H1 (cell line): ENCODE data around the gene HSPBP1. TPM values are rescaled to one million over a fixed set of nuclear protein-coding genes. Genes with fewer than 3 reads are reported as not detected.
A peak's percentile ranks its signal among the peaks of the same experiment; 100 is the strongest.

ENCODE experiments used
- CTCF ChIA-PET: fragments of 300-600 bp; sonication (Branson Sonifier 250); formaldehyde crosslinking; loops from one replicate; lab custom pipeline; 2021; ENCODE audit not compliant: partially characterized antibody; lab: Charles Lee
- POLR2A ChIA-PET: fragments of 300-600 bp; sonication (Branson Sonifier 250); formaldehyde crosslinking; loops from one replicate; lab custom pipeline; 2021; ENCODE audit warnings: inconsistent platforms; ENCODE audit not compliant: partially characterized antibody; lab: Charles Lee
- DNase-seq, 2 experiments: peaks; one replicate each; pipeline versions ENCODE4 v3.0.0 to v3.0.0-alpha.2; 2010 to 2022; ENCODE audit warnings: low spot score in 2 of 2, low read depth in 1 of 2, mixed read lengths in 1 of 2
- FAIRE-seq: peaks from 2 replicates; lab custom pipeline; 2011; peaks lifted over from hg19 to GRCh38; lab: Jason Lieb, UNC
- H2AFZ ChIP-seq: 2 replicates; pipeline ENCODE4 v1.8.1; 2012; ENCODE audit warnings: low read length, inconsistent platforms
- H2AK5ac ChIP-seq: 2 replicates; pipeline ENCODE4 v1.6.1; 2013; ENCODE audit warnings: low read depth, low read length
- H2BK120ac ChIP-seq: replicated peaks from 2 replicates; pipeline ENCODE3; 2013; ENCODE audit warnings: low read depth, low read length, inconsistent platforms
- H2BK12ac ChIP-seq: 2 replicates; pipeline ENCODE4 v1.6.1; 2013; ENCODE audit warnings: low read depth, low read length
- H2BK15ac ChIP-seq: 2 replicates; pipeline ENCODE4 v1.6.1; 2013; ENCODE audit warnings: low read length
- H2BK20ac ChIP-seq: 2 replicates; pipeline ENCODE4 v1.6.1; 2013; ENCODE audit warnings: low read length
- H2BK5ac ChIP-seq: 2 replicates; pipeline ENCODE4 v1.6.1; 2013; ENCODE audit warnings: low read depth, low read length
- H3K14ac ChIP-seq: 2 replicates; pipeline ENCODE4 v1.6.1; 2013; ENCODE audit warnings: inconsistent platforms; ENCODE audit not compliant: insufficient read length
- H3K18ac ChIP-seq: 2 replicates; pipeline ENCODE4 v1.6.1; 2013; ENCODE audit warnings: low read length; ENCODE audit errors: extremely low read depth
- H3K23ac ChIP-seq: 2 replicates; pipeline ENCODE4 v1.6.1; 2013; ENCODE audit warnings: inconsistent platforms; ENCODE audit not compliant: insufficient read length
- H3K23me2 ChIP-seq: 2 replicates; pipeline ENCODE4 v1.6.1; 2013; ENCODE audit warnings: low read depth, low read length
- H3K27ac ChIP-seq: 2 replicates; pipeline ENCODE4 v1.6.1; 2011; ENCODE audit warnings: low read depth, low read length, inconsistent platforms
- H3K27me3 ChIP-seq, 4 experiments: replicated peaks in 1 of 4; 1 replicate in 1 of 4; 2 replicates in 3 of 4; pipeline versions ENCODE4 v1.6.1 to v1.8.1; 2011 to 2013; ENCODE audit warnings: low read length in 3 of 4, mild to moderate bottlenecking in 3 of 4, inconsistent platforms in 2 of 4, mixed read lengths in 2 of 4, moderate library complexity in 1 of 4; ENCODE audit not compliant: control insufficient read depth in 3 of 4, insufficient read depth in 3 of 4; ENCODE audit errors: extremely low read depth in 1 of 4
- H3K36me3 ChIP-seq, 4 experiments: 2 replicates each; pipeline versions ENCODE4 v1.6.1 to v1.8.1; 2011 to 2013; ENCODE audit warnings: mild to moderate bottlenecking in 4 of 4, low read length in 3 of 4, moderate library complexity in 2 of 4, control low read depth in 1 of 4, inconsistent platforms in 1 of 4; ENCODE audit not compliant: insufficient read depth in 4 of 4, control insufficient read depth in 2 of 4
- H3K4ac ChIP-seq: replicated peaks from 2 replicates; pipeline ENCODE3; 2013; ENCODE audit warnings: low read length, low read depth, mixed read lengths, inconsistent platforms; ENCODE audit not compliant: insufficient read length
- H3K4me1 ChIP-seq, 4 experiments: replicated peaks in 1 of 4; 1 replicate in 1 of 4; 2 replicates in 3 of 4; pipeline versions ENCODE4 v1.6.1 to v1.8.1; 2011 to 2013; ENCODE audit warnings: low read length in 3 of 4, inconsistent platforms in 2 of 4, mixed read lengths in 1 of 4; ENCODE audit not compliant: insufficient read depth in 4 of 4, control insufficient read depth in 3 of 4
- H3K4me2 ChIP-seq, 2 experiments: 2 replicates each; pipeline versions ENCODE4 v1.6.1 to v1.8.1; 2011 to 2013; ENCODE audit warnings: low read depth in 2 of 2, low read length in 2 of 2, control low read depth in 1 of 2, inconsistent platforms in 1 of 2, mild to moderate bottlenecking in 1 of 2; ENCODE audit not compliant: insufficient read depth in 1 of 2
- H3K4me3 ChIP-seq, 4 experiments: fragments of 200-600, 300-600 bp in 1 of 4; sonication (generic), shearing (Covaris generic), sonication (Bioruptor Twin) in 1 of 4; 2 replicates each; pipeline versions ENCODE4 v1.5.1 to v1.8.1; 2011 to 2016; ENCODE audit warnings: low read length in 4 of 4, low read depth in 3 of 4, control low read depth in 2 of 4, inconsistent platforms in 2 of 4, mild to moderate bottlenecking in 2 of 4, mixed read lengths in 1 of 4, moderate library complexity in 1 of 4; ENCODE audit not compliant: insufficient read depth in 2 of 4; ENCODE audit errors: extremely low read depth in 1 of 4
- H3K56ac ChIP-seq: replicated peaks from 2 replicates; pipeline ENCODE3; 2013; ENCODE audit warnings: low read depth, mild to moderate bottlenecking, mixed read lengths, low read length, inconsistent platforms; ENCODE audit not compliant: insufficient read length
- H3K79me1 ChIP-seq: 2 replicates; pipeline ENCODE4 v1.6.1; 2013; ENCODE audit warnings: low read depth, low read length, control low read depth
- H3K79me2 ChIP-seq, 2 experiments: 2 replicates each; pipeline versions ENCODE4 v1.6.1 to v1.8.1; 2012 to 2013; ENCODE audit warnings: low read length in 2 of 2, mild to moderate bottlenecking in 2 of 2, inconsistent platforms in 1 of 2; ENCODE audit not compliant: insufficient read depth in 2 of 2, control insufficient read depth in 1 of 2
- H3K9ac ChIP-seq, 4 experiments: replicated peaks in 1 of 4; 1 replicate in 1 of 4; 2 replicates in 3 of 4; pipeline versions ENCODE4 v1.6.1 to v1.8.1; 2011 to 2013; ENCODE audit warnings: low read depth in 3 of 4, low read length in 3 of 4, control low read depth in 2 of 4, mild to moderate bottlenecking in 2 of 4, moderate library complexity in 2 of 4, inconsistent platforms in 1 of 4; ENCODE audit errors: extremely low read depth in 1 of 4
- H3K9me3 ChIP-seq, 2 experiments: 2 replicates each; pipeline versions ENCODE4 v1.6.1 to v1.8.1; 2012 to 2013; ENCODE audit warnings: mild to moderate bottlenecking in 2 of 2, moderate library complexity in 2 of 2, control low read depth in 1 of 2, inconsistent platforms in 1 of 2, low read depth in 1 of 2, low read length in 1 of 2, mixed read lengths in 1 of 2; ENCODE audit not compliant: insufficient read depth in 2 of 2
- H4K20me1 ChIP-seq, 2 experiments: replicated peaks in 1 of 2; 2 replicates each; pipeline versions ENCODE3 to v1.8.1; 2011 to 2013; ENCODE audit warnings: inconsistent platforms in 2 of 2, low read length in 2 of 2, mild to moderate bottlenecking in 1 of 2; ENCODE audit not compliant: insufficient read depth in 2 of 2, control insufficient read depth in 1 of 2
- H4K5ac ChIP-seq: 2 replicates; pipeline ENCODE4 v1.6.1; 2013; ENCODE audit warnings: low read length, low read depth, mixed read lengths, inconsistent platforms; ENCODE audit not compliant: insufficient read length
- H4K8ac ChIP-seq: 2 replicates; pipeline ENCODE4 v1.8.0; 2013; ENCODE audit warnings: mild to moderate bottlenecking, moderate library complexity, low read length, inconsistent platforms; ENCODE audit not compliant: insufficient read depth; ENCODE audit errors: extremely low read depth
- H4K91ac ChIP-seq: replicated peaks from 2 replicates; pipeline ENCODE3; 2013; ENCODE audit warnings: low read length, mixed read lengths, inconsistent platforms; ENCODE audit not compliant: insufficient read length
- KDM1A ChIP-seq: fragments of 200-600, 300-600 bp; sonication (generic); IDR thresholded peaks from 2 replicates; pipeline ENCODE4 v1.7.1; 2016; ENCODE audit warnings: mild to moderate bottlenecking, low read length, borderline replicate concordance
- RXRA ChIP-seq: IDR thresholded peaks from 2 replicates; pipeline ENCODE4 v1.6.1; 2011; ENCODE audit warnings: low read depth, mild to moderate bottlenecking, low read length, moderate library complexity; ENCODE audit not compliant: insufficient read depth
- SIX5 ChIP-seq: IDR thresholded peaks from 2 replicates; pipeline ENCODE4 v1.6.1; 2011; ENCODE audit warnings: mild to moderate bottlenecking, low read depth, low read length
- WGBS, 2 experiments: shearing (Covaris generic) in 1 of 2; methylation state at CpG; one replicate each; pipeline versions ENCODE4 v1.1.6 to v1.1.7; 2013 to 2015; ENCODE audit warnings: low lambda C conversion rate in 2 of 2, mixed read lengths in 2 of 2, inconsistent platforms in 1 of 2, low coverage in 1 of 2, missing lambda C conversion rate in 1 of 2; ENCODE audit not compliant: insufficient replicate concordance in 2 of 2, insufficient coverage in 1 of 2, insufficient read length in 1 of 2; ENCODE audit errors: extremely low coverage in 1 of 2, missing lambda C conversion rate in 1 of 2; 5-methylcytosine and 5-hydroxymethylcytosine counted together
- polyA plus RNA-seq, 7 experiments: library from polyadenylated mRNA; depleted of rRNA in 3 of 7; stranded (reverse) in 5 of 7; unstranded in 2 of 7; fragments of >200 nt in 5 of 7; fragments of 200-250 nt in 2 of 7; gene quantifications; 1 replicate in 5 of 7; 2 replicates in 1 of 7; 4 replicates in 1 of 7; pipeline versions ENCODE4 v1.2.1 to v1.2.3, GENCODE V29; 2011 to 2013; ENCODE audit warnings: missing spikeins in 2 of 7, mixed read lengths in 2 of 7
- total RNA-seq: library from RNA; stranded (reverse); fragmentation: NEBNext Ultra II Directional; extraction: Animal tissue kit (Norgen Biotek cat#: 25700); gene quantifications from 2 replicates; pipeline ENCODE4 v1.2.1, GENCODE V29; 2021
- TF ChIP-seq, protein P1 (sequence below): IDR thresholded peaks from 2 replicates; pipeline ENCODE4 v1.6.1; 2011; ENCODE audit warnings: low read depth, mild to moderate bottlenecking, low read length; ENCODE audit not compliant: insufficient read depth

Gene HSPBP1
- total and polyA plus RNA-seq, 2 of the 8 experiments (the other 6 are each of a cell fraction or from before 2014, with no cell fraction given), result 63.4 to 100 TPM

DNA sequence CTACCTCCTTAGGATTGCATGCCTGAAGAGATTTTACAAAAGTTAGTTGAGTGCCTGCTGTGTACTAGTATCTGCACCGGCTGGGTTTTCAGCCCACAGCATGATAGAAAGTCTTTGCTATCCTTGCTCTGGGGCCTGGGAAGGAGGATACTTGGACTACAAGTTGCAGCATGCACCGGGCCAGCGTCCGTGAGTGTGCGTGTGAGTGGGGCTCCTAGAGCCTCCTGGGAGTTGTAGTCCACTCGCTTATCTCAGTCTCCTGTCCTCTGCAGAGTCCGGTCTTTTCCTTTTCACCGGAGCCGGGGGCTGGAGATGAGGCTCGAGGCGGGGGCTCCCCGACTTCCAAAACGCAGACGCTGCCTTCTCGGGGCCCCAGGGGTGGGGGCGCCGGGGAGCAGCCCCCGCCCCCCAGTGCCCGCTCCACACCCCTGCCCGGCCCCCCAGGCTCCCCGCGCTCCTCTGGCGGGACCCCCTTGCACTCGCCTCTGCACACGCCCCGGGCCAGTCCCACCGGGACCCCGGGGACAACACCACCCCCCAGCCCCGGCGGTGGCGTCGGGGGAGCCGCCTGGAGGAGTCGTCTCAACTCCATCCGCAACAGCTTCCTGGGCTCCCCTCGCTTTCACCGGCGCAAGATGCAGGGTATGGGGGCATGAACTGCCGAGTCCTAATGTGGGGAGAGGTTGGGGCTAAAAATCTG is 24.5 kb upstream of the HSPBP1 start:
- H2BK20ac ChIP-seq, result no peak overlapping the region
- ChIA-PET POLR2A (interaction anchor here (0.7 to 1.7 kb wide), 5 partner anchors 13 to 103 kb away, joined by 3 read pairs; partner anchors contain the start of gene KMT5C), CTCF (interaction anchor here (0.6 to 0.9 kb wide), 2 partner anchors 144 to 148 kb away, joined by 3 read pairs; no protein-coding TSS in a partner anchor)
- no peak overlapping the region for H3K18ac ChIP-seq
- TF ChIP-seq KDM1A (no peak), SIX5 (peak; percentile 96), RXRA (no peak)
- TF ChIP-seq, protein P1, sequence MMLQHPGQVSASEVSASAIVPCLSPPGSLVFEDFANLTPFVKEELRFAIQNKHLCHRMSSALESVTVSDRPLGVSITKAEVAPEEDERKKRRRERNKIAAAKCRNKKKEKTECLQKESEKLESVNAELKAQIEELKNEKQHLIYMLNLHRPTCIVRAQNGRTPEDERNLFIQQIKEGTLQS, result 0 out of 2 replicates have a peak, but pooled peaks have one; percentile 15
- no peak overlapping the region for H4K91ac ChIP-seq
- H4K8ac ChIP-seq, result no peak overlapping the region
- peak in 1 of 2 experiments; percentile 67 for DNase-seq
- no peak overlapping the region for H2AFZ ChIP-seq
- no peak overlapping the region for H3K4ac ChIP-seq
- H2BK5ac ChIP-seq, result no peak overlapping the region
- peaks cover 2% of the 10 kb centered on the region; the same call in 1 of the 2 replicates for H3K23me2 ChIP-seq
- no peak overlapping the region for H3K4me2 ChIP-seq
- H3K4me1 ChIP-seq, result peaks cover 0 to 8% (median 3%) of the 10 kb centered on the region in 4 experiments; a peak in 3 of 7 replicates
- H3K14ac ChIP-seq, result no peak overlapping the region
- no peak overlapping the region for H3K9ac ChIP-seq
- H3K79me1 ChIP-seq, result no peaks in the 10 kb centered on the region; the same call in 1 of the 2 replicates
- no peaks in the 10 kb centered on the region for H3K79me2 ChIP-seq
- H3K27me3 ChIP-seq, result no peaks in the 10 kb centered on the region
- H2BK12ac ChIP-seq, result no peak overlapping the region
- no peak overlapping the region for H3K56ac ChIP-seq
- no peak overlapping the region for H3K4me3 ChIP-seq
- no peak overlapping the region for H2AK5ac ChIP-seq
- H3K27ac ChIP-seq, result no peak overlapping the region
- no peaks in the 10 kb centered on the region for H3K9me3 ChIP-seq
- H3K36me3 ChIP-seq, result peaks cover 16 to 49% (median 38%) of the 10 kb centered on the region in 4 experiments
- H3K23ac ChIP-seq, result no peak overlapping the region
- no peak overlapping the region for H2BK120ac ChIP-seq
- peaks cover 0 to 5% of the 10 kb centered on the region in 2 experiments for H4K20me1 ChIP-seq
- FAIRE-seq, result no peak
- H4K5ac ChIP-seq, result no peak overlapping the region
- H2BK15ac ChIP-seq, result no peak overlapping the region
- WGBS, 2 experiments, result 88% methylated on average over 15 of the region's 39 CpGs; no CpG with 5 or more reads in 1 of the 2 experiments
